Hematopoietic multipotent progenitor cell treated with erythropoietin and hydrocortisone succinate and interleukin-3 and kit ligand, for 15 days (in vitro differentiated cells): Measurements from ENCODE around the gene ADGRL3.

Experiments used
- DNase-seq: peaks from one replicate; pipeline ENCODE4 v3.0.0-alpha.2; 2015; ENCODE audit warnings: low spot score

ADGRL3 gene

GRCh38 chr4:61997831-61998230, 797.7 kb downstream of the ADGRL3 start:
- DNase-seq = no peak

GRCh38 chr4:62003695-62004094, 803.6 kb downstream of the ADGRL3 start:
- no peak for DNase-seq

- no peak for DNase-seq
These were observed 804.8 kb downstream of the ADGRL3 start for GRCh38 chr4:62004881-62005280.

- no peak for DNase-seq
These were observed 806.0 kb downstream of the ADGRL3 start for GRCh38 chr4:62006108-62006507.

DNA sequence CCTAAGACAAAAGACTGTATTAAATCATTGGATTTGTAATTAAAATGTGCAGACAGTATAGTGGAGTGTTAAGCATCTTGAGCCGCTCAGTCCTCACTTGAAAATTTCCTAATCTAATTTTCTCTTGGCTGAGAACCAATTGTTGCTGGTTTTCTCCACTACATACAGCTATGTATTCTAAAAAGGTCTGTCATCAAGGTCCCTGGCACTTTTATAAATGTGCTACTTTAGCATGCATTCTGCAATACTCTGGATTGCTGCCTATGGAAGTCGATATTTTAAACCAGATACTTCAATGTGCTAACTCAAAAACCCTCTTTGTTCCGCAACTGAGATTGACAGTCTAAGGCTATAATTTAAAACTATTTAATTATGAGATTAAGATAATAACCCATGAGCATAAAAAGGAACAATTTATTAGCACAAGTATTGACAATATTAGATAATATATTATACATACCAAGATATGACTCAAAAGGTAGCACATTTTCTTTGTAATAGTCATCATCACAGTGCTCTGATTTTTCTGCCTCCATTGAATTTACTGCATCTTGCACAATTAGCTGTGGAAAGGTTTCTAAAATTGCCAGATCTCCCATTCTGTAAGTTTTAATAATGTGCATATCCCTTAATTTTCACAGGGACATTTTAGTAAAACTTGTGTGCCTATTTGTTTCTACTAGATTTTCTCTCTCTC, 815.1 kb downstream of the ADGRL3 start:
- no peak for DNase-seq

DNA sequence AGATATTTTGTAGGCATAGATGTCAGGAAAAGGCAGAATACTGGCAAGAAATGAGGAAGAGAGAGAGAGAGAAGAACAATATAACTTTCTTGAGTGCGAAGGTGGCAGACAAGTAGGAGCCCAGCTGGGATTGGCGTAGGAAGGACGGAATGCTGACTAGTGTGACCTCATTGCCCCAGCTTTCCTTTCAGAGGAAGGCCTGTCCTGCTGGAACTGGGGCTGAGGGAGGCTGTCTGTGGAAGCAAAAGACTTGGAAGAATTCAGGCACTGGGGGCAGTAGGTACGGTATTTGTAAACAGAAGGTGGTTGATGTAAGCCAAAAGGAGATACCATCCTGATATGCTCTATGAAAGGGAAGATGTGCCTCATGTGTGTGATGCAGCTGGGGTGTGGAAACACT, 818.4 kb downstream of the ADGRL3 start:
- DNase-seq = no peak

- no peak for DNase-seq
These were observed 823.5 kb downstream of the ADGRL3 start for GRCh38 chr4:62023633-62024032.

DNA sequence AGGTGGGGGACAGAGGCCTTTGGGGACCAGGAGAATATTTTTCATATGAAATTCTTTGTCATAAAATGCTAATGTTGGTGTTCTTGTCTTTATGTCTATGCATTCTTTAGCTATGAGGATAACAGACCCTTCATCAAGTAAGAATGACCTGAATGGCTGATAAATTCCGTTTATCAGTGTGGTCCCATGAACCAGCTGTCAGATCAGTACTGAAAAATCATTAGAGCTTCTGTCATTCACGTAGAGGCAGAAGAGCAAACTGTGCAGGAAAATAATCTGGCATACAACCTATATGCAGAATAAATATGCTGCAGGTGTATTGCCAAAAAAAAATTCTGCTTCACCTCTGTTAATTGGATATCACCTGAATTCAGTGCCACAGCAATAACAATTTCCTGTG, 828.6 kb downstream of the ADGRL3 start:
- no peak for DNase-seq

GRCh38 chr4:62030958-62031357, 830.8 kb downstream of the ADGRL3 start:
- DNase-seq = no peak

GRCh38 chr4:62037571-62037970, 837.4 kb downstream of the ADGRL3 start:
- no peak for DNase-seq

GRCh38 chr4:62051332-62051731, 851.2 kb downstream of the ADGRL3 start:
- no peak for DNase-seq

DNA sequence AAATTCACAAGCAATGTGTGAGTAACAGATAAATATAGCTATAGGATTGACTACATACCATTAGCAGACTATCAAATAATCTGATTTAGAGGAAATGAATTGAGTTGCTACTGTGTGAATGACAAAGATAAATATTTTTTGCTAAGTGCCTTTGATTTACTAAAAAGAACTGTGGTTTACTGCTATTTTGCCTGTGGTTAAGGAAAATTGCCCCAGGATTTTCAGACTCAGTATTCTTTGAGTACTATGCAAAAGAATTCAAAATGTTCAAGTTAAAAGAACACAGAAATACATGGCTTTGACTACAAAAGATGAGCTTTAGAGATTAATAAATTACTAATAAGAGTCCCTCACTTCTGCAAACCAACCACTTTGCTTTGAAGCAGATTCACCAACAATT, 853.8 kb downstream of the ADGRL3 start:
- DNase-seq = no peak

DNA sequence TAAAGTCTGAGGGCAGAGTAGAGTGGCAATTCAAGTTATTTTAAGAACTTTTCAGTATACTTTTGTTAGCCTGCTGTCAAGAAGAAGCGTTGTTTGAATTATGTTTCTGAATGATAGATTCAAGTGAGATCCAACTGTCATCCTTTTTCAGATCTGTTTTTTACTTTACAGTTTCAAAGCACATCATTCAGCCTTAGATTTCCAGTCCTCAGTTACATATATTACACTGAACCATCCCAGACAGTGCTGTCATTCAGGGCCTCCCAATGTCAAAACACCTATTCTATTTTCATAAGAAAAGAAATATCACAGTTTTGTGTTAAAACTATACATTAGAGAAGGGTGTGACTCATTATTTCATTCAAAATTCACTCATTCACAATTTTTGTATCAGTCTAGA, 856.9 kb downstream of the ADGRL3 start:
- DNase-seq = no peak

DNA sequence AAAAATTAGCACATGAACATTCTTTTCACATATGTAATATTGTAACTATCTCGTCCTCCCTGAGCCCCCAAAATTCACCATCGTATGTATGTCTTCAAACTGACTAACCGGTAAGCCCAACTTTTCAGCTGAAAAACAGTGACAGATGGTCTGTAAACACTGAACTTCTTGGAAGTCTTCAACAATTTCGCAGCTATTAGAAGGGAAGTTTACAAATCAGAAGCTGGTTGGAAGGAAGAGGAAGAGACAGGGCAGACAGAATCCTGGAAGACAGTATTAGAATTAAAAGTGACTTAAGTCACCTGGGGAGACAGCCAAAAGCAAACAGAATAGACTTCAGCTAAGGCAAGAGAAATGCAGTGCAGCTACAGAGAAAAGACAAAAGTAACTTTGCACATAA, 858.4 kb downstream of the ADGRL3 start:
- DNase-seq = no peak

DNA sequence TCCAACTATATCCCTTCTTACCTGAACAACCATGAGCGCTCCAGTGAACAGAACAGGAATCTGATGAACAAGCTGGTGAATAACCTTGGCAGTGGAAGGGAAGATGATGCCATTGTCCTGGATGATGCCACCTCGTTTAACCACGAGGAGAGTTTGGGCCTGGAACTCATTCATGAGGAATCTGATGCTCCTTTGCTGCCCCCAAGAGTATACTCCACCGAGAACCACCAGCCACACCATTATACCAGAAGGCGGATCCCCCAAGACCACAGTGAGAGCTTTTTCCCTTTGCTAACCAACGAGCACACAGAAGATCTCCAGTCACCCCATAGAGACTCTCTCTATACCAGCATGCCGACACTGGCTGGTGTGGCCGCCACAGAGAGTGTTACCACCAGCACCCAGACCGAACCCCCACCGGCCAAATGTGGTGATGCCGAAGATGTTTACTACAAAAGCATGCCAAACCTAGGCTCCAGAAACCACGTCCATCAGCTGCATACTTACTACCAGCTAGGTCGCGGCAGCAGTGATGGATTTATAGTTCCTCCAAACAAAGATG, 870.2 kb downstream of the ADGRL3 start:
- DNase-seq = no peak

GRCh38 chr4:62075089-62075488, 875.0 kb downstream of the ADGRL3 start:
- DNase-seq = no peak

GRCh38 chr4:62075521-62075920, 875.4 kb downstream of the ADGRL3 start:
- no peak for DNase-seq

DNA sequence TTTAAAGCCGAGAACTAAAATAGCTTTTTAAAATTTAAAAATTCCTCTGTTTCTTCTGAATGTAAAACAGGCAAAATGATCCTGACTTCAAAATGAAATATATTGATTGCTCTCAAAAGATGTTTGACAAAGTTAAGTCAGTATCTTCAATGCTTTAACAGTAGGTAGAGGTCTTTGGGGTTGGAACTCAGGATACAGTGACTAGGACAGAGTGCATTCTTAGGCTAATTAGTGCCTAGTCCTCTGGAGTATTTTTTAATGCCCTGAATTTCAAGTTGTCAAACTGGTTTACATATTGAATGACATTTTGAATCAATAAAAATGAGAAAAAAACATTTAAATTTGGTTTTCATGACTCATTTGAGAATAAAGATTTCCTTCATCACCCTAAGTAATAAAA, 877.3 kb downstream of the ADGRL3 start:
- no peak for DNase-seq

DNA sequence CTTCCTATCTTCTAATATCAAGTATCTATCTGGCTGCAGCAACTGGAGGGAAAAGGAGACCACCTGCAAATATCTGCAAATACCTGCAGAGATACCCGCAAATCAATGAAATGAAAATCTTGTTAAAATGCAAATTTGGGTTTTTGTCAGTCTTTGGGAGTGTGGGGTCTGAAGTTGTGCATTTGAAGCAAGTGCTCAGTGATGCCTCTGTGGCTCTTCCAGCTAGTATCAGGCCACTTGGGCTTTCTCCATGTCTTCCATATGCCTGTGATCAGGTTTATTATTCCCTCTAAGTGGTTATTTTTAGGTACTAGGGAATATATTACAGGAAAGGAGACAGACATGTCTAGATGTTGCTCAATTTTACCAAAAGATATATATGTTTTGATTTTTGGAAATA, 880.3 kb downstream of the ADGRL3 start:
- no peak for DNase-seq

DNA sequence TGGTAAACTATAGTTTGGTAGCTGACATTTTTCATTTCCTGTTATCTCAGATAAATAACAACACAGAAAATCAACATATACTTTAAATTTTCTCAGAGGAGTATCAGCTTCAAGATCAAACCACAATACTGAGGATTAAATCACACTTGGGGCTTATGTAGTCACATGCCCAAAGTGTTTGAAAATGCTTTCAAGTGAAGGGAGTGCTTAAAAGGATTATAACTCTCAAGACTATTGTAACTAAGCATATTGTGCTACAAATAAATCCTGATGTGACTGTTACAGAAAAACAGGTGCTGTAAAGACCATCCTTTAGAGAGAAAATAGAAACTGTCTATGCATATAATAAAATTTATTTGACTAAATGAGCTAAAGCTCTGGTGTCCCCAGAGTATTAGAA, 887.6 kb downstream of the ADGRL3 start:
- no peak for DNase-seq

GRCh38 chr4:62093735-62094134, 893.6 kb downstream of the ADGRL3 start:
- DNase-seq = no peak

- no peak for DNase-seq
These were observed 896.8 kb downstream of the ADGRL3 start for GRCh38 chr4:62096881-62097280.

GRCh38 chr4:62115216-62115615, 915.1 kb downstream of the ADGRL3 start:
- DNase-seq = no peak

- no peak for DNase-seq
These were observed 917.8 kb downstream of the ADGRL3 start for GRCh38 chr4:62117886-62118285.
